Fibroblast of lung (primary cell): ENCODE measurements around the gene CLASP1.

Experiments
- CTCF ChIP-seq, 2 donors: IDR thresholded peaks in 1 of 2; conservative IDR thresholded peaks in 1 of 2; 1 replicate in 1 of 2; 2 replicates in 1 of 2; pipeline ENCODE4 v1.5.1; 2011 to 2012; ENCODE audit warnings: low read length in 2 of 2, control low read depth in 1 of 2, inconsistent platforms in 1 of 2, low read depth in 1 of 2, mild to moderate bottlenecking in 1 of 2
- EZH2 ChIP-seq: IDR thresholded peaks from 2 replicates; pipeline ENCODE4 v1.5.1; 2012; ENCODE audit warnings: low read length, control low read depth, mild to moderate bottlenecking; ENCODE audit errors: missing control alignments

GRCh38 chr2:121319941-121320340 lies 329.3 kb downstream of the CLASP1 start:
- TF ChIP-seq CTCF (conservative IDR thresholded peaks at IDR 0.05 in 1 of 2, IDR thresholded peaks at IDR 0.05 in 1 of 2; ENCODE audit: low read depth in 1 of 2, low read length in 2 of 2) (no peak), EZH2 (no peak)
